H9 (cell line): ENCODE results near the gene TEX22. TPM values are rescaled to one million over a fixed set of nuclear protein-coding genes. Genes with fewer than 3 reads are reported as not detected.

Source experiments
- DNase-seq: peaks from one replicate; pipeline ENCODE4 v3.0.0-alpha.2; 2017
- H2AFZ ChIP-seq: one replicate; pipeline ENCODE4 v1.6.1; 2013; ENCODE audit warnings: mild to moderate bottlenecking, low read length, control low read depth, moderate library complexity
- H2AK5ac ChIP-seq: 2 replicates; pipeline ENCODE4 v1.6.1; 2013; ENCODE audit warnings: low read length, control low read depth, mixed read lengths; ENCODE audit not compliant: insufficient read length
- H2BK120ac ChIP-seq: one replicate; pipeline ENCODE4 v1.6.1; 2013; ENCODE audit warnings: low read depth, mild to moderate bottlenecking, low read length, control low read depth, inconsistent platforms; ENCODE audit not compliant: poor library complexity, severe bottlenecking
- H2BK12ac ChIP-seq: 2 replicates; pipeline ENCODE4 v1.6.1; 2013; ENCODE audit warnings: low read length, control low read depth, mixed read lengths, low read depth; ENCODE audit not compliant: insufficient read length
- H2BK15ac ChIP-seq: 2 replicates; pipeline ENCODE4 v1.6.1; 2013; ENCODE audit warnings: low read depth, low read length, control low read depth
- H2BK20ac ChIP-seq: one replicate; pipeline ENCODE4 v1.6.1; 2013; ENCODE audit warnings: low read depth, mild to moderate bottlenecking, low read length, control low read depth, inconsistent platforms; ENCODE audit not compliant: poor library complexity, severe bottlenecking
- H2BK5ac ChIP-seq: 2 replicates; pipeline ENCODE4 v1.6.1; 2013; ENCODE audit warnings: low read length, control low read depth, mixed read lengths; ENCODE audit not compliant: insufficient read length
- H3K14ac ChIP-seq: 2 replicates; pipeline ENCODE4 v1.6.1; 2013; ENCODE audit warnings: low read length, control low read depth; ENCODE audit not compliant: insufficient read depth
- H3K18ac ChIP-seq: 2 replicates; pipeline ENCODE4 v1.6.1; 2013; ENCODE audit warnings: low read depth, mild to moderate bottlenecking, mixed read lengths, low read length, control low read depth; ENCODE audit not compliant: insufficient read length
- H3K23ac ChIP-seq: 2 replicates; pipeline ENCODE4 v1.6.1; 2013; ENCODE audit warnings: low read length, control low read depth, mixed read lengths, low read depth; ENCODE audit not compliant: insufficient read length
- H3K23me2 ChIP-seq: 2 replicates; pipeline ENCODE4 v1.6.1; 2013; ENCODE audit warnings: low read depth, mild to moderate bottlenecking, mixed read lengths, low read length, control low read depth; ENCODE audit not compliant: insufficient read length, poor library complexity, severe bottlenecking
- H3K27ac ChIP-seq: 2 replicates; pipeline ENCODE4 v1.5.1; 2013; ENCODE audit warnings: low read length, control low read depth, mixed read lengths, low read depth; ENCODE audit not compliant: insufficient read length
- H3K27me3 ChIP-seq: 2 replicates; pipeline ENCODE4 v1.6.1; 2013; ENCODE audit warnings: low read length, control low read depth, inconsistent platforms; ENCODE audit not compliant: insufficient read depth
- H3K4ac ChIP-seq: 2 replicates; pipeline ENCODE4 v1.6.1; 2013; ENCODE audit warnings: low read depth, mild to moderate bottlenecking, control low read depth, inconsistent platforms, low read length, moderate library complexity
- H3K4me1 ChIP-seq: 2 replicates; pipeline ENCODE4 v1.6.1; 2013; ENCODE audit warnings: low read length, control low read depth, inconsistent platforms; ENCODE audit not compliant: insufficient read depth
- H3K4me2 ChIP-seq: 2 replicates; pipeline ENCODE4 v1.6.1; 2013; ENCODE audit warnings: low read length, control low read depth, mixed read lengths; ENCODE audit not compliant: insufficient read length, insufficient read depth
- H3K56ac ChIP-seq: 2 replicates; pipeline ENCODE4 v1.6.1; 2013; ENCODE audit warnings: low read depth, mild to moderate bottlenecking, mixed read lengths, low read length, control low read depth; ENCODE audit not compliant: insufficient read length
- H3K79me1 ChIP-seq: 2 replicates; pipeline ENCODE4 v1.6.1; 2013; ENCODE audit warnings: low read depth, mild to moderate bottlenecking, moderate library complexity, low read length, control low read depth, inconsistent platforms; ENCODE audit not compliant: insufficient read depth, poor library complexity, severe bottlenecking
- H3K79me2 ChIP-seq: 2 replicates; pipeline ENCODE4 v1.6.1; 2013; ENCODE audit warnings: low read length, control low read depth, inconsistent platforms; ENCODE audit not compliant: insufficient read depth
- H3K9ac ChIP-seq: 2 replicates; pipeline ENCODE4 v1.6.1; 2013; ENCODE audit warnings: low read length, control low read depth, mixed read lengths; ENCODE audit not compliant: insufficient read length; ENCODE audit errors: extremely low read depth
- H3K9me3 ChIP-seq: one replicate; pipeline ENCODE4 v1.6.1; 2013; ENCODE audit warnings: low read depth, low read length, inconsistent platforms; ENCODE audit not compliant: control insufficient read depth
- H3T11ph ChIP-seq: one replicate; pipeline ENCODE4 v1.6.1; 2013; ENCODE audit warnings: mild to moderate bottlenecking, low read length, control low read depth, inconsistent platforms
- H4K20me1 ChIP-seq: one replicate; pipeline ENCODE4 v1.6.1; 2013; ENCODE audit not compliant: control insufficient read depth, insufficient read length, insufficient read depth
- H4K5ac ChIP-seq: 2 replicates; pipeline ENCODE4 v1.6.1; 2013; ENCODE audit warnings: low read depth, mild to moderate bottlenecking, mixed read lengths, low read length, control low read depth; ENCODE audit not compliant: insufficient read length
- H4K8ac ChIP-seq: replicated peaks from 2 replicates; pipeline ENCODE4 v1.6.1; 2013; ENCODE audit warnings: low read length, control low read depth, mixed read lengths, low read depth; ENCODE audit not compliant: insufficient read length
- H4K91ac ChIP-seq: 2 replicates; pipeline ENCODE4 v1.6.1; 2013; ENCODE audit warnings: low read depth, mild to moderate bottlenecking, moderate library complexity, mixed read lengths, low read length, control low read depth; ENCODE audit not compliant: insufficient read length
- H3K27ac Mint-ChIP-seq, 3 experiments: 2 replicates in 2 of 3; 3 replicates in 1 of 3; pipeline ENCODE4 v1.8.0; 2020 to 2021; ENCODE audit warnings: mixed read lengths in 3 of 3, mild to moderate bottlenecking in 1 of 3, moderate library complexity in 1 of 3
- H3K27me3 Mint-ChIP-seq: 2 replicates; pipeline ENCODE4 v1.8.0; 2021; ENCODE audit warnings: low read depth, mild to moderate bottlenecking, moderate library complexity, mixed read lengths
- H3K36me3 Mint-ChIP-seq, 3 experiments: 2 replicates in 2 of 3; 3 replicates in 1 of 3; pipeline ENCODE4 v1.8.0; 2020 to 2021; ENCODE audit warnings: low read depth in 3 of 3, mixed read lengths in 3 of 3; ENCODE audit not compliant: insufficient read depth in 1 of 3
- H3K4me1 Mint-ChIP-seq, 2 experiments: 2 replicates each; pipeline ENCODE4 v1.8.0; 2020; ENCODE audit warnings: mixed read lengths in 2 of 2
- H3K4me3 Mint-ChIP-seq, 2 experiments: 2 replicates in 1 of 2; 3 replicates in 1 of 2; pipeline ENCODE4 v1.8.0; 2020 to 2021; ENCODE audit warnings: mild to moderate bottlenecking in 2 of 2, mixed read lengths in 2 of 2, moderate library complexity in 1 of 2
- H3K9me3 Mint-ChIP-seq, 2 experiments: 2 replicates in 1 of 2; 3 replicates in 1 of 2; pipeline ENCODE4 v1.8.0; 2020; ENCODE audit warnings: mild to moderate bottlenecking in 2 of 2, mixed read lengths in 2 of 2, moderate library complexity in 1 of 2
- WGBS: extraction: QIAGEN DNeasy Blood & Tissue Kit; methylation state at CpG from one replicate; pipeline ENCODE4 v1.1.7; 2013; ENCODE audit warnings: missing lambda C conversion rate, low lambda C conversion rate, mixed read lengths; ENCODE audit not compliant: insufficient read length; ENCODE audit errors: extremely low coverage; 5-methylcytosine and 5-hydroxymethylcytosine counted together
- total RNA-seq: library from RNA; stranded (reverse); gene quantifications from 2 replicates; pipeline ENCODE4 v1.2.1, GENCODE V29; 2021
- TF ChIP-seq, protein P1 (sequence below): fragments of 200-600 bp; sonication (generic); conservative IDR thresholded peaks from 3 replicates; pipeline ENCODE4 v1.8.0; 2021; ENCODE audit warnings: antibody characterized with exemption, mild to moderate bottlenecking

TEX22 gene
- total RNA-seq, 1 experiment from 2014 or later, result 0.83 TPM

DNA sequence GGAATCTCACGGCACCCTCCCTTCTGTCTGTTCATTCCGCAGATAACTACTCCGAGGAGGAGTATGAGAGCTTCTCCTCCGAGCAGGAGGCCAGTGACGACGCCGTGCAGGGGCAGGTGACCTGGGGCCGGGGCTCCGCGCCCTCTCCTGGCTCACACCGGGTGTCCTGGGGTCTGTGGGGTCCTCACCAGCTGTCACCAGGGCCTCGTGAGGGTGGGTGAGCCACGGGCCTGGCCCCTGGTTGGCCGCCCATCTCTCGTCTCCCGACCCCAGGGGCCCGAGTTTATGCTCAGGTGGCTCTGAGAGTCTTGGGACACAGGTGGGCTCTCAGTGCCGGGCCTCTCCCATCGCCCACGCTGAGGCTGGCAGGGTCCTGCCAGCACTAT lies 30.3 kb upstream of the TEX22 start:
- peaks cover under 1 to 2% of the 10 kb centered on the region in 2 experiments; a peak in 3 of 5 replicates for H3K9me3 Mint-ChIP-seq
- DNase-seq, result no peak
- no peak overlapping the region; a peak in 1 of 7 replicates for H3K27ac Mint-ChIP-seq
- no peak overlapping the region for H3K23ac ChIP-seq
- H3K4me1 ChIP-seq, result no peaks in the 10 kb centered on the region
- no CpG with 5 or more reads among the region's 20 CpGs for WGBS
- H3K27ac ChIP-seq, result no peak overlapping the region
- H3K18ac ChIP-seq, result no peak overlapping the region
- H3K14ac ChIP-seq, result no peak overlapping the region
- H3K56ac ChIP-seq, result no peak overlapping the region
- H3K79me2 ChIP-seq, result no peaks in the 10 kb centered on the region
- no peak overlapping the region for H2BK120ac ChIP-seq
- no peaks in the 10 kb centered on the region for H4K20me1 ChIP-seq
- H3K4me3 Mint-ChIP-seq, result no peak overlapping the region; a peak in 1 of 5 replicates
- peaks cover 8% of the 10 kb centered on the region for H3K27me3 Mint-ChIP-seq
- TF ChIP-seq, protein P1, sequence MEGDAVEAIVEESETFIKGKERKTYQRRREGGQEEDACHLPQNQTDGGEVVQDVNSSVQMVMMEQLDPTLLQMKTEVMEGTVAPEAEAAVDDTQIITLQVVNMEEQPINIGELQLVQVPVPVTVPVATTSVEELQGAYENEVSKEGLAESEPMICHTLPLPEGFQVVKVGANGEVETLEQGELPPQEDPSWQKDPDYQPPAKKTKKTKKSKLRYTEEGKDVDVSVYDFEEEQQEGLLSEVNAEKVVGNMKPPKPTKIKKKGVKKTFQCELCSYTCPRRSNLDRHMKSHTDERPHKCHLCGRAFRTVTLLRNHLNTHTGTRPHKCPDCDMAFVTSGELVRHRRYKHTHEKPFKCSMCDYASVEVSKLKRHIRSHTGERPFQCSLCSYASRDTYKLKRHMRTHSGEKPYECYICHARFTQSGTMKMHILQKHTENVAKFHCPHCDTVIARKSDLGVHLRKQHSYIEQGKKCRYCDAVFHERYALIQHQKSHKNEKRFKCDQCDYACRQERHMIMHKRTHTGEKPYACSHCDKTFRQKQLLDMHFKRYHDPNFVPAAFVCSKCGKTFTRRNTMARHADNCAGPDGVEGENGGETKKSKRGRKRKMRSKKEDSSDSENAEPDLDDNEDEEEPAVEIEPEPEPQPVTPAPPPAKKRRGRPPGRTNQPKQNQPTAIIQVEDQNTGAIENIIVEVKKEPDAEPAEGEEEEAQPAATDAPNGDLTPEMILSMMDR, result no peak
- H2BK5ac ChIP-seq, result no peak overlapping the region
- peaks cover 0 to 4% of the 10 kb centered on the region in 2 experiments; a peak in 2 of 4 replicates for H3K4me1 Mint-ChIP-seq
- H3K23me2 ChIP-seq, result no peaks in the 10 kb centered on the region
- no peak overlapping the region for H2AFZ ChIP-seq
- H3K27me3 ChIP-seq, result no peaks in the 10 kb centered on the region
- no peak overlapping the region for H2BK15ac ChIP-seq
- no peak overlapping the region for H3K4ac ChIP-seq
- no peak overlapping the region for H3K4me2 ChIP-seq
- H4K8ac ChIP-seq, result no peak overlapping the region
- no peaks in the 10 kb centered on the region for H3K79me1 ChIP-seq
- H3T11ph ChIP-seq, result no peak overlapping the region
- no peak overlapping the region for H3K9ac ChIP-seq
- H3K36me3 Mint-ChIP-seq, result peaks cover 5 to 25% (median 24%) of the 10 kb centered on the region in 3 experiments
- H4K91ac ChIP-seq, result no peak overlapping the region
- no peak overlapping the region for H2AK5ac ChIP-seq
- H2BK20ac ChIP-seq, result no peak overlapping the region
- H3K9me3 ChIP-seq, result no peaks in the 10 kb centered on the region
- H2BK12ac ChIP-seq, result no peak overlapping the region
- no peak overlapping the region for H4K5ac ChIP-seq
